Endodermal cell (in vitro differentiated cells): ENCODE measurements around the gene CCDC150. TPM values are rescaled to one million over a fixed set of nuclear protein-coding genes. Genes with fewer than 3 reads are reported as not detected.

Experiments
- DNase-seq: peaks from one replicate; pipeline ENCODE4 v3.0.0-alpha.2; 2017
- H3K27ac ChIP-seq: 2 replicates; pipeline ENCODE4 v1.5.1; 2013; ENCODE audit warnings: mild to moderate bottlenecking, low read depth, low read length, moderate library complexity
- H3K27me3 ChIP-seq: 2 replicates; pipeline ENCODE4 v1.6.1; 2013; ENCODE audit warnings: mild to moderate bottlenecking, low read length, moderate library complexity; ENCODE audit not compliant: insufficient read depth, control insufficient read depth, poor library complexity, severe bottlenecking
- H3K36me3 ChIP-seq: 2 replicates; pipeline ENCODE4 v1.7.0; 2013; ENCODE audit warnings: mild to moderate bottlenecking, low read length, moderate library complexity; ENCODE audit not compliant: control insufficient read depth, insufficient read depth
- H3K4me1 ChIP-seq: one replicate; pipeline ENCODE4 v1.7.0; 2013; ENCODE audit warnings: low read length; ENCODE audit not compliant: control insufficient read depth, insufficient read depth
- H3K4me3 ChIP-seq: 2 replicates; pipeline ENCODE4 v1.5.1; 2013; ENCODE audit warnings: mild to moderate bottlenecking, low read length, moderate library complexity
- H3K9ac ChIP-seq: 2 replicates; pipeline ENCODE4 v1.6.1; 2013; ENCODE audit warnings: mild to moderate bottlenecking, low read length, moderate library complexity; ENCODE audit not compliant: poor library complexity, severe bottlenecking; ENCODE audit errors: extremely low read depth
- H3K9me3 ChIP-seq: 2 replicates; pipeline ENCODE4 v1.6.1; 2013; ENCODE audit warnings: mild to moderate bottlenecking, low read length, moderate library complexity; ENCODE audit not compliant: control insufficient read depth
- H3K27ac Mint-ChIP-seq: 2 replicates; pipeline ENCODE4 v1.8.0; 2020; ENCODE audit warnings: mixed read lengths
- H3K27me3 Mint-ChIP-seq: 2 replicates; pipeline ENCODE4 v1.8.0; 2021; ENCODE audit warnings: mild to moderate bottlenecking, mixed read lengths; ENCODE audit not compliant: insufficient read depth
- H3K36me3 Mint-ChIP-seq: 2 replicates; pipeline ENCODE4 v1.8.0; 2020; ENCODE audit warnings: low read depth, mixed read lengths
- H3K4me1 Mint-ChIP-seq: 2 replicates; pipeline ENCODE4 v1.8.0; 2020; ENCODE audit warnings: mixed read lengths
- H3K4me3 Mint-ChIP-seq: 2 replicates; pipeline ENCODE4 v1.8.0; 2020; ENCODE audit warnings: mild to moderate bottlenecking, moderate library complexity, mixed read lengths
- H3K9me3 Mint-ChIP-seq: 2 replicates; pipeline ENCODE4 v1.8.0; 2020; ENCODE audit warnings: mild to moderate bottlenecking, mixed read lengths
- WGBS, 2 experiments: methylation state at CpG; one replicate each; pipeline versions ENCODE4 v1.1.5 to v1.1.7; 2013; ENCODE audit warnings: missing lambda C conversion rate in 2 of 2, mixed read lengths in 1 of 2; ENCODE audit not compliant: insufficient coverage in 1 of 2, insufficient read length in 1 of 2; 5-methylcytosine and 5-hydroxymethylcytosine counted together
- total RNA-seq, 2 donors: library from RNA; stranded (reverse); fragmentation: NEBNext Ultra II Directional in 1 of 2; extraction: Animal tissue kit (Norgen Biotek cat#: 25700) in 1 of 2; gene quantifications; 2 replicates in 1 of 2; 3 replicates in 1 of 2; pipeline ENCODE4 v1.2.1, GENCODE V29; 2021
- TF ChIP-seq, protein P1 (sequence below): fragments of 200-600 bp; sonication (generic); conservative IDR thresholded peaks from 2 replicates; pipeline ENCODE4 v1.5.0; 2021; ENCODE audit warnings: antibody characterized with exemption, mild to moderate bottlenecking

CCDC150 gene
- total RNA-seq, 2 donors from 2014 or later, result 25.4 to 42.9 TPM

GRCh38 chr2:196739031-196739430, 99.5 kb downstream of the CCDC150 start:
- Histone ChIP-seq H3K27me3 (no peaks in the 10 kb centered on the region), H3K27ac (no peak overlapping the region), H3K36me3 (peaks cover 9% of the 10 kb centered on the region), H3K4me3 (no peak overlapping the region), H3K4me1 (peaks cover 10% of the 10 kb centered on the region), H3K9ac (no peak overlapping the region), H3K9me3 (peaks cover 50% of the 10 kb centered on the region)
- peaks cover 54% of the 10 kb centered on the region for H3K36me3 Mint-ChIP-seq
- WGBS, 2 experiments, result 85 to 96% methylated on average over 5 of the region's 5 CpGs
- no peak overlapping the region for H3K4me3 Mint-ChIP-seq
- DNase-seq, result no peak
- H3K4me1 Mint-ChIP-seq, result peaks cover 9% of the 10 kb centered on the region
- peaks cover 36% of the 10 kb centered on the region for H3K9me3 Mint-ChIP-seq
- H3K27me3 Mint-ChIP-seq, result no peaks in the 10 kb centered on the region
- H3K27ac Mint-ChIP-seq, result no peak overlapping the region
- TF ChIP-seq, protein P1, sequence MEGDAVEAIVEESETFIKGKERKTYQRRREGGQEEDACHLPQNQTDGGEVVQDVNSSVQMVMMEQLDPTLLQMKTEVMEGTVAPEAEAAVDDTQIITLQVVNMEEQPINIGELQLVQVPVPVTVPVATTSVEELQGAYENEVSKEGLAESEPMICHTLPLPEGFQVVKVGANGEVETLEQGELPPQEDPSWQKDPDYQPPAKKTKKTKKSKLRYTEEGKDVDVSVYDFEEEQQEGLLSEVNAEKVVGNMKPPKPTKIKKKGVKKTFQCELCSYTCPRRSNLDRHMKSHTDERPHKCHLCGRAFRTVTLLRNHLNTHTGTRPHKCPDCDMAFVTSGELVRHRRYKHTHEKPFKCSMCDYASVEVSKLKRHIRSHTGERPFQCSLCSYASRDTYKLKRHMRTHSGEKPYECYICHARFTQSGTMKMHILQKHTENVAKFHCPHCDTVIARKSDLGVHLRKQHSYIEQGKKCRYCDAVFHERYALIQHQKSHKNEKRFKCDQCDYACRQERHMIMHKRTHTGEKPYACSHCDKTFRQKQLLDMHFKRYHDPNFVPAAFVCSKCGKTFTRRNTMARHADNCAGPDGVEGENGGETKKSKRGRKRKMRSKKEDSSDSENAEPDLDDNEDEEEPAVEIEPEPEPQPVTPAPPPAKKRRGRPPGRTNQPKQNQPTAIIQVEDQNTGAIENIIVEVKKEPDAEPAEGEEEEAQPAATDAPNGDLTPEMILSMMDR, result no peak

DNA sequence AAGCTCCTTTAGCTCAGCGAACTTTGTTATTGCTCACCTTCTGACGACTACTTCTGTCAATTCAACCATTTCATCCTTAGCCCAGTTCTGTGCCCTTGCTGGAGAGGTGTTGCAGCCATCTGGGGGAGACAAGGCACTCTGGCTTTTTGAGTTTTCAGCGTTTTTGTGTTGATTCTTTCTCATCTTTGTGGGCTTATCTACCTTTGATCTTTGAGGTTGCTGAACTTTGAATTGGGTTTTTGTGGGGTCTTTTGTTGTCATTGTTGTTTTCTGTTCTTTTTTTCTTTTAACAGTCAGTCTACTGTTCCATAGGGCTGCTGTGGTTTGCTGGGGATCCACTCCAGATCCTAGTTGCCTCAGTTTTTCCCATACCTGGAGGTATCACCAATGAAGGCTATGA, 102.7 kb downstream of the CCDC150 start:
- H3K9me3 ChIP-seq, result peaks cover 40% of the 10 kb centered on the region
- H3K4me3 Mint-ChIP-seq, result no peak overlapping the region
- no peaks in the 10 kb centered on the region for H3K27me3 Mint-ChIP-seq
- no peaks in the 10 kb centered on the region for H3K27me3 ChIP-seq
- no peak overlapping the region for H3K9ac ChIP-seq
- peaks cover 30% of the 10 kb centered on the region for H3K9me3 Mint-ChIP-seq
- no peak for DNase-seq
- TF ChIP-seq, protein P1, result no peak
- no peak overlapping the region for H3K27ac Mint-ChIP-seq
- H3K4me1 ChIP-seq, result peaks cover 10% of the 10 kb centered on the region
- H3K36me3 ChIP-seq, result peaks cover 3% of the 10 kb centered on the region
- no peak overlapping the region for H3K27ac ChIP-seq
- 90 to 94% methylated on average over 2 to 3 of the region's 3 CpGs for WGBS, 2 experiments
- H3K4me1 Mint-ChIP-seq, result peaks cover 18% of the 10 kb centered on the region
- no peak overlapping the region for H3K4me3 ChIP-seq
- H3K36me3 Mint-ChIP-seq, result peaks cover 31% of the 10 kb centered on the region

GRCh38 chr2:196742685-196743084, 103.2 kb downstream of the CCDC150 start:
- Mint-ChIP-seq H3K27ac (peak overlapping the region; percentile 71), H3K27me3 (no peaks in the 10 kb centered on the region), H3K9me3 (peaks cover 28% of the 10 kb centered on the region), H3K4me1 (peaks cover 18% of the 10 kb centered on the region), H3K36me3 (peaks cover 28% of the 10 kb centered on the region), H3K4me3 (no peak overlapping the region)
- peak; percentile 50 for DNase-seq
- Histone ChIP-seq H3K9me3 (peaks cover 38% of the 10 kb centered on the region), H3K36me3 (peaks cover 3% of the 10 kb centered on the region), H3K4me3 (peak overlapping the region; percentile 51), H3K9ac (no peak overlapping the region), H3K27me3 (no peaks in the 10 kb centered on the region), H3K27ac (no peak overlapping the region), H3K4me1 (peaks cover 10% of the 10 kb centered on the region)
- TF ChIP-seq, protein P1, result peak; percentile 24
- 85% methylated on average over 3 of the region's 3 CpGs; no CpG with 5 or more reads in 1 of the 2 experiments for WGBS, 2 experiments
